ENCODE measurements around the gene PFKP.

PFKP gene

DNA sequence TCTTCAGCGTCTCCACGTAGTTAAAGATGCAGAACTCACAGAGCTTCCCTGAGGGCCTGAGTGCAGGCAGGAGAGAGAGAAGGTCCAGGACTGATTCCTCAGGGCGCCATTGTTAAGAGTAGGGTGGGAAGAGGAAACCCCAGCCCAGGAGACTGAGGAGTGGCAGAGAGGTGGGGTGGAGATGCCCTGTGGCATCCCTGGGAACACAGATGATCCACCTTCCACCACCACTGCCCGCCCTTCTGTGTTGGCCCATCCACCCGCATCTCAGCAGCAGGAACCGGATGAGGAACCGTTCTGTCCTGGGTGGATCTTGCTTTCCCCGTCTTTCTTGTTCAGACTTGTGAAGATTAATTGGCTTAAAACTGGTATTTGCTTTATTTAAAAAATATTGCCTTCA lies 48.3 kb downstream of the PFKP start:
- DNase-seq, result no peak
- TF ChIP-seq, protein P1, sequence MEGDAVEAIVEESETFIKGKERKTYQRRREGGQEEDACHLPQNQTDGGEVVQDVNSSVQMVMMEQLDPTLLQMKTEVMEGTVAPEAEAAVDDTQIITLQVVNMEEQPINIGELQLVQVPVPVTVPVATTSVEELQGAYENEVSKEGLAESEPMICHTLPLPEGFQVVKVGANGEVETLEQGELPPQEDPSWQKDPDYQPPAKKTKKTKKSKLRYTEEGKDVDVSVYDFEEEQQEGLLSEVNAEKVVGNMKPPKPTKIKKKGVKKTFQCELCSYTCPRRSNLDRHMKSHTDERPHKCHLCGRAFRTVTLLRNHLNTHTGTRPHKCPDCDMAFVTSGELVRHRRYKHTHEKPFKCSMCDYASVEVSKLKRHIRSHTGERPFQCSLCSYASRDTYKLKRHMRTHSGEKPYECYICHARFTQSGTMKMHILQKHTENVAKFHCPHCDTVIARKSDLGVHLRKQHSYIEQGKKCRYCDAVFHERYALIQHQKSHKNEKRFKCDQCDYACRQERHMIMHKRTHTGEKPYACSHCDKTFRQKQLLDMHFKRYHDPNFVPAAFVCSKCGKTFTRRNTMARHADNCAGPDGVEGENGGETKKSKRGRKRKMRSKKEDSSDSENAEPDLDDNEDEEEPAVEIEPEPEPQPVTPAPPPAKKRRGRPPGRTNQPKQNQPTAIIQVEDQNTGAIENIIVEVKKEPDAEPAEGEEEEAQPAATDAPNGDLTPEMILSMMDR (IDR thresholded peaks at IDR 0.05; ENCODE audit: low read depth, low read length), result no peak
- H3K9me3 ChIP-seq, result no peaks in the 10 kb centered on the region
- H3K4me1 ChIP-seq, result no peaks in the 10 kb centered on the region
- no peaks in the 10 kb centered on the region for H3K27me3 ChIP-seq
- no peaks in the 10 kb centered on the region for H3K36me3 ChIP-seq
- no peak overlapping the region for H3K4me3 ChIP-seq (ENCODE audit: low read depth, low read length)

GRCh38 chr10:3116508-3117100 lies 49.3 kb downstream of the PFKP start:
- no peak overlapping the region for H3K4me3 ChIP-seq (ENCODE audit: low read depth, low read length)
- no peaks in the 10 kb centered on the region for H3K9me3 ChIP-seq
- H3K36me3 ChIP-seq, result no peaks in the 10 kb centered on the region
- H3K27me3 ChIP-seq, result no peaks in the 10 kb centered on the region
- H3K4me1 ChIP-seq, result no peaks in the 10 kb centered on the region
- no peak for DNase-seq
- TF ChIP-seq, protein P1 (IDR thresholded peaks at IDR 0.05; ENCODE audit: low read depth, low read length), result no peak

DNA sequence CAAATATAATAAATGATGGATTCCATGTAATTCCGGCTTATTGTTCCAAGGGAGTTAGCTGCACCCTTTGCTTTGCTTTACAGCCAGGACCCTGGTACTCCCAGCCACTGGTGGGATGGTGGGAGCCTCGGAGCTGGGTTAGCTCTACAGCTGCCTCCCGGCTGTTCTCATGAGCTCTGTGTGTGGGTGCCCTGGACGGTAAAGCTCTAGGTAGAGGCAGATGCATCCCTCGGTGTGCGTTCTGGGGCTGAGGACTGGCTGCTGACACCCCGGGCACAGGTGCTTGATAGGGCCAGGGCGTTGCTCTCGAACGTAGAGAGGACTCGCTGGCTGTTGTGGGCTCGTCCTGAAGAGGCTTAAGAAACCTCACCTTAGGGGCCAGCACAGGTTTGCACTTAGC lies 50.1 kb downstream of the PFKP start:
- TF ChIP-seq, protein P1 (IDR thresholded peaks at IDR 0.05; ENCODE audit: low read depth, low read length), result no peak
- Histone ChIP-seq H3K36me3 (no peaks in the 10 kb centered on the region), H3K4me3 (ENCODE audit: low read depth, low read length) (no peak overlapping the region), H3K4me1 (no peaks in the 10 kb centered on the region), H3K9me3 (no peaks in the 10 kb centered on the region), H3K27me3 (no peaks in the 10 kb centered on the region)
- no peak for DNase-seq

- no peaks in the 10 kb centered on the region for H3K27me3 ChIP-seq
- no peaks in the 10 kb centered on the region for H3K9me3 ChIP-seq
- no peak overlapping the region for H3K4me3 ChIP-seq (ENCODE audit: low read depth, low read length)
- H3K4me1 ChIP-seq, result no peaks in the 10 kb centered on the region
- DNase-seq, result no peak
- no peaks in the 10 kb centered on the region for H3K36me3 ChIP-seq
- TF ChIP-seq, protein P1 (IDR thresholded peaks at IDR 0.05; ENCODE audit: low read depth, low read length), result no peak
Measured at GRCh38 chr10:3118641-3119091, 51.3 kb downstream of the PFKP start.

GRCh38 chr10:3119796-3120459 lies 52.6 kb downstream of the PFKP start:
- DNase-seq, result peak; percentile 41
- TF ChIP-seq, protein P1 (IDR thresholded peaks at IDR 0.05; ENCODE audit: low read depth, low read length), result peak; percentile 61
- H3K27me3 ChIP-seq, result no peaks in the 10 kb centered on the region
- H3K9me3 ChIP-seq, result no peaks in the 10 kb centered on the region
- no peaks in the 10 kb centered on the region for H3K4me1 ChIP-seq
- no peak overlapping the region for H3K4me3 ChIP-seq (ENCODE audit: low read depth, low read length)
- H3K36me3 ChIP-seq, result no peaks in the 10 kb centered on the region

DNA sequence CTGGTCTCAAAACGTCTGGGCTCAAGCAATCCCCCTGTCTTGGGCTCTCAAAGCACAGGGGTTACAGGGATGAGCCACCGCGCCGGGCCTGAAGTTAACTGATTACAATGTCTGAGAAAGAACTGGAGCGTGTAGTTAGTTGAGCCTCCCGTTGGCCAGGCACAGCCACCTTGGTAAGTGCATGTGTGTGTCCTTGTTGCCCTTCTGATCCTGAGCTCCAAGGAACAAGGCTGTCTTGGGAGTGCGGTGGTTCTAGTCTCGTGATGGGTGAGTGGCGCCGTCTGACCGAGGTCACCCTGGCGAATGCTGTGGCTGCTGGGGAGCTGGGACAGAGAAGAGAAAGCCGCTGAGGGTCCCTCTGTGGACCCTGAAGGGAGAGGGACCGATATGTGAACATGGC lies 54.7 kb downstream of the PFKP start:
- Histone ChIP-seq H3K9me3 (no peaks in the 10 kb centered on the region), H3K4me3 (ENCODE audit: low read depth, low read length) (no peak overlapping the region), H3K27me3 (no peaks in the 10 kb centered on the region), H3K4me1 (no peaks in the 10 kb centered on the region; the same call in 1 of the 2 replicates), H3K36me3 (no peaks in the 10 kb centered on the region)
- TF ChIP-seq, protein P1 (IDR thresholded peaks at IDR 0.05; ENCODE audit: low read depth, low read length), result no peak
- no peak for DNase-seq

All from BE2C (cell line).